ENCODE results near the gene RSPO1.

The RSPO1 gene

GRCh38 chr1:37657620-37658412 is 23.1 kb upstream of the RSPO1 start:
- no peak overlapping the region for H3K4me3 ChIP-seq (ENCODE audit: low read depth, low read length)
- no peak for DNase-seq (ENCODE audit: low read depth)
- no peak for TF ChIP-seq CTCF (IDR thresholded peaks at IDR 0.05; ENCODE audit: insufficient read depth, low read depth, low read length, missing control alignments)

GRCh38 chr1:37656881-37657280 is 22.2 kb upstream of the RSPO1 start:
- H3K4me3 ChIP-seq (ENCODE audit: low read depth, low read length), result no peak overlapping the region
- no peak for TF ChIP-seq CTCF (IDR thresholded peaks at IDR 0.05; ENCODE audit: insufficient read depth, low read depth, low read length, missing control alignments)
- no peak for DNase-seq (ENCODE audit: low read depth)

GRCh38 chr1:37656026-37656425 is 21.3 kb upstream of the RSPO1 start:
- no peak for DNase-seq (ENCODE audit: low read depth)
- TF ChIP-seq CTCF (IDR thresholded peaks at IDR 0.05; ENCODE audit: insufficient read depth, low read depth, low read length, missing control alignments), result no peak
- H3K4me3 ChIP-seq (ENCODE audit: low read depth, low read length), result no peak overlapping the region

- DNase-seq (ENCODE audit: low read depth), result no peak
- H3K4me3 ChIP-seq (ENCODE audit: low read depth, low read length), result no peak overlapping the region
- no peak for TF ChIP-seq CTCF (IDR thresholded peaks at IDR 0.05; ENCODE audit: insufficient read depth, low read depth, low read length, missing control alignments)
Observed at GRCh38 chr1:37655274-37655673, 20.6 kb upstream of the RSPO1 start.

- no peak for TF ChIP-seq CTCF (IDR thresholded peaks at IDR 0.05; ENCODE audit: insufficient read depth, low read depth, low read length, missing control alignments)
- no peak overlapping the region for H3K4me3 ChIP-seq (ENCODE audit: low read depth, low read length)
- DNase-seq (ENCODE audit: low read depth), result no peak
Observed at GRCh38 chr1:37653906-37654305, 19.2 kb upstream of the RSPO1 start.

GRCh38 chr1:37652976-37653375 is 18.3 kb upstream of the RSPO1 start:
- DNase-seq (ENCODE audit: low read depth), result no peak
- no peak for TF ChIP-seq CTCF (IDR thresholded peaks at IDR 0.05; ENCODE audit: insufficient read depth, low read depth, low read length, missing control alignments)
- no peak overlapping the region for H3K4me3 ChIP-seq (ENCODE audit: low read depth, low read length)

- no peak overlapping the region for H3K4me3 ChIP-seq (ENCODE audit: low read depth, low read length)
- no peak for TF ChIP-seq CTCF (IDR thresholded peaks at IDR 0.05; ENCODE audit: insufficient read depth, low read depth, low read length, missing control alignments)
- no peak for DNase-seq (ENCODE audit: low read depth)
Observed at GRCh38 chr1:37651803-37652202, 17.1 kb upstream of the RSPO1 start.

Data from GM12865 (cell line).